HepG2 (cell line): ENCODE measurements around the gene HPS6. TPM values are rescaled to one million over a fixed set of nuclear protein-coding genes. Genes with fewer than 3 reads are reported as not detected.

Experiments used
- ATAC-seq: fragments of 200-7000 bp; cut with Tn5 transposase; 3 replicates; pipeline ENCODE4 v1.9.1; 2020; ENCODE audit warnings: mild to moderate bottlenecking, moderate library complexity
- BruUV-seq: library from RNA; stranded (reverse); fragments of 400-500 nt; replicated peaks from 2 replicates; lab custom pipeline; 2021; lab: Mats Ljungman, UMichigan
- CTCF ChIA-PET: fragments of 300-600 bp; formaldehyde crosslinking; extraction: SDS; loops from one replicate; lab custom pipeline; 2021; ENCODE audit warnings: low total read pairs, inconsistent platforms, low intra/inter-chr PET ratio; lab: Yijun Ruan, JAX
- POLR2A ChIA-PET: fragments of 350-600 bp; sonication (Branson Sonifier 250); formaldehyde crosslinking; loops from one replicate; lab custom pipeline; 2020; ENCODE audit warnings: antibody characterized with exemption, inconsistent platforms; lab: Yijun Ruan, JAX
- DNase-seq: peaks from one replicate; pipeline ENCODE4 v3.0.0-alpha.2; 2015; ENCODE audit warnings: low spot score
- FAIRE-seq: peaks from 3 replicates; lab custom pipeline; 2011; peaks lifted over from hg19 to GRCh38; lab: Jason Lieb, UNC
- H2AFZ ChIP-seq: one replicate; pipeline ENCODE4 v1.6.1; 2011; ENCODE audit warnings: low read length, inconsistent platforms
- H3K27ac ChIP-seq: fragments of 300-600 bp; 3 replicates; pipeline ENCODE4 v1.8.0; 2011; ENCODE audit warnings: mixed run types, mild to moderate bottlenecking, mixed read lengths, low read length, inconsistent platforms; ENCODE audit not compliant: insufficient read depth; ENCODE audit errors: extremely low read length
- H3K27me3 ChIP-seq, 2 experiments: fragments of 200-600 bp in 1 of 2; 2 replicates in 1 of 2; 3 replicates in 1 of 2; pipeline versions ENCODE4 v1.6.0 to v1.8.0; 2011; ENCODE audit warnings: low read length in 2 of 2, mild to moderate bottlenecking in 2 of 2, moderate library complexity in 2 of 2, inconsistent platforms in 1 of 2; ENCODE audit not compliant: insufficient read depth in 2 of 2, control insufficient read depth in 1 of 2
- H3K36me3 ChIP-seq, 2 experiments: fragments of 200-600 bp in 1 of 2; replicated peaks in 1 of 2; 2 replicates in 1 of 2; 3 replicates in 1 of 2; pipeline versions ENCODE4 v1.5.1 to v1.8.0; 2011; ENCODE audit warnings: low read length in 2 of 2, inconsistent platforms in 1 of 2; ENCODE audit not compliant: insufficient read depth in 2 of 2, control insufficient read depth in 1 of 2
- H3K4me1 ChIP-seq: 2 replicates; pipeline ENCODE4 v1.5.1; 2012; ENCODE audit warnings: low read length, inconsistent platforms; ENCODE audit not compliant: insufficient read depth
- H3K4me2 ChIP-seq: 2 replicates; pipeline ENCODE4 v1.6.0; 2011; ENCODE audit warnings: low read depth, low read length, inconsistent platforms
- H3K4me3 ChIP-seq, 3 experiments: fragments of 200-600 bp in 1 of 3; sonication (generic), shearing (Covaris generic) in 1 of 3; replicated peaks in 1 of 3; 2 replicates each; pipeline ENCODE4 v1.5.1; 2011 to 2016; ENCODE audit warnings: low read length in 3 of 3, inconsistent platforms in 2 of 3, low read depth in 2 of 3, mild to moderate bottlenecking in 2 of 3, control low read depth in 1 of 3, mixed read lengths in 1 of 3; ENCODE audit not compliant: insufficient read depth in 1 of 3
- H3K79me2 ChIP-seq: one replicate; pipeline ENCODE4 v1.6.1; 2011; ENCODE audit warnings: low read length, inconsistent platforms; ENCODE audit not compliant: insufficient read depth
- H3K9ac ChIP-seq: 2 replicates; pipeline ENCODE4 v1.6.0; 2011; ENCODE audit warnings: mild to moderate bottlenecking, low read depth, low read length, inconsistent platforms; ENCODE audit not compliant: insufficient read depth
- H3K9me3 ChIP-seq: 2 replicates; pipeline ENCODE4 v1.5.1; 2012; ENCODE audit warnings: mild to moderate bottlenecking, low read length
- H4K20me1 ChIP-seq: 2 replicates; pipeline ENCODE4 v1.6.0; 2011; ENCODE audit warnings: inconsistent platforms, mild to moderate bottlenecking, low read length, moderate library complexity; ENCODE audit not compliant: insufficient read depth
- CHCHD3 ChIP-seq: sonication (generic); formaldehyde crosslinking; IDR thresholded peaks from 2 replicates; pipeline ENCODE4 v1.8.0; 2022; ENCODE audit warnings: mild to moderate bottlenecking, missing genetic modification reagents, moderate library complexity
- CREM ChIP-seq, 2 experiments: sonication (generic) in 1 of 2; formaldehyde crosslinking in 1 of 2; IDR thresholded peaks; 2 replicates each; pipeline versions ENCODE4 v1.4.0 to v1.6.1; 2016 to 2020; ENCODE audit warnings: antibody characterized with exemption in 1 of 2, mild to moderate bottlenecking in 1 of 2, missing genetic modification reagents in 1 of 2
- DNMT1 ChIP-seq: sonication (generic); formaldehyde crosslinking; IDR thresholded peaks from 2 replicates; pipeline ENCODE4 v1.5.1; 2020; ENCODE audit warnings: mild to moderate bottlenecking, missing genetic modification reagents
- ETV5 ChIP-seq: IDR thresholded peaks from 2 replicates; pipeline ENCODE4 v1.6.1; 2018; ENCODE audit warnings: missing biosample characterization, missing genetic modification reagents, inconsistent platforms, borderline replicate concordance
- ETV6 ChIP-seq: sonication (generic); formaldehyde crosslinking; conservative IDR thresholded peaks from 2 replicates; pipeline ENCODE4 v1.4.0; 2020; ENCODE audit warnings: missing genetic modification reagents
- PHF20 ChIP-seq: sonication (generic); formaldehyde crosslinking; IDR thresholded peaks from 2 replicates; pipeline ENCODE4 v1.5.0; 2020; ENCODE audit warnings: mild to moderate bottlenecking, missing genetic modification reagents
- RFX5 ChIP-seq: IDR thresholded peaks from 2 replicates; pipeline ENCODE4 v1.6.1; 2011; ENCODE audit warnings: low read depth, low read length, improper control_type of control experiment
- SAFB2 ChIP-seq: sonication (generic); formaldehyde crosslinking; IDR thresholded peaks from 2 replicates; pipeline ENCODE4 v1.5.1; 2020; ENCODE audit warnings: missing genetic modification reagents, low read depth, mild to moderate bottlenecking, borderline replicate concordance
- SATB2 ChIP-seq: sonication (generic); formaldehyde crosslinking; IDR thresholded peaks from 2 replicates; pipeline ENCODE4 v1.5.0; 2020; ENCODE audit warnings: missing genetic modification reagents
- SP5 ChIP-seq: IDR thresholded peaks from 2 replicates; pipeline ENCODE4 v1.6.1; 2016; ENCODE audit warnings: low read depth, borderline replicate concordance
- ZNF296 ChIP-seq: sonication (generic); formaldehyde crosslinking; conservative IDR thresholded peaks from 2 replicates; pipeline ENCODE4 v1.5.0; 2020; ENCODE audit warnings: mild to moderate bottlenecking, missing genetic modification reagents
- ZNF33B ChIP-seq: sonication (generic); formaldehyde crosslinking; IDR thresholded peaks from 2 replicates; pipeline ENCODE4 v1.5.1; 2020; ENCODE audit warnings: mild to moderate bottlenecking, missing genetic modification reagents
- ZNF431 ChIP-seq: sonication (generic); formaldehyde crosslinking; IDR thresholded peaks from 2 replicates; pipeline ENCODE4 v1.9.0; 2022; ENCODE audit warnings: missing genetic modification reagents, low read depth, mild to moderate bottlenecking, borderline replicate concordance
- ZNF670 ChIP-seq: sonication (generic); formaldehyde crosslinking; IDR thresholded peaks from 2 replicates; pipeline ENCODE4 v1.8.0; 2022; ENCODE audit warnings: mild to moderate bottlenecking, missing genetic modification reagents, borderline replicate concordance
- ZNF768 ChIP-seq: sonication (generic); formaldehyde crosslinking; IDR thresholded peaks from 2 replicates; pipeline ENCODE4 v1.4.0; 2020; ENCODE audit warnings: missing genetic modification reagents
- whole genome bisulfite sequencing: methylation state at CpG from one replicate; pipeline ENCODE4 v1.1.6; 2017; ENCODE audit warnings: low lambda C conversion rate; 5-methylcytosine and 5-hydroxymethylcytosine counted together
- in situ Hi-C: cut with HindIII; loops from 2 replicates; pipeline ENCODE4 v1.10.0; 2017; ENCODE audit warnings: low pct_unique_long_range_greater_than_20kb; ENCODE audit not compliant: extremely low pct_ligation_motif_present
- intact Hi-C: fragments of 100-400 bp; cut with micrococcal nuclease; formaldehyde crosslinking; loops from one replicate; pipeline ENCODE4 v1.10.0; 2022; ENCODE audit not compliant: unreplicated experiment
- polyA plus RNA-seq, 8 experiments: library from polyadenylated mRNA; depleted of rRNA in 3 of 8; stranded (reverse) in 7 of 8; unstranded in 1 of 8; fragments of >200 nt; fragmentation: Illumina TruSeq in 4 of 8; extraction: Trizol in 4 of 8; gene quantifications; 2 replicates each; pipeline versions ENCODE4 v1.2.1 to v1.2.3, GENCODE V29; 2011 to 2016; ENCODE audit warnings: low read depth in 4 of 8, missing spikeins in 1 of 8, mixed read lengths in 1 of 8; ENCODE audit not compliant: insufficient read depth in 1 of 8
- total RNA-seq, 5 experiments: library from RNA; depleted of rRNA; stranded (reverse); fragments of >200 nt; fragmentation: Illumina TruSeq; extraction: Trizol; gene quantifications; 2 replicates each; pipeline ENCODE4 v1.2.3, GENCODE V29; 2016; ENCODE audit warnings: low read depth in 1 of 5
- TF ChIP-seq, protein P1 (sequence below): sonication (generic); formaldehyde crosslinking; IDR thresholded peaks from 2 replicates; pipeline ENCODE4 v1.8.1; 2023; ENCODE audit warnings: missing genetic modification reagents, inconsistent platforms, borderline replicate concordance
- TF ChIP-seq, protein P2 (sequence below): sonication (generic); formaldehyde crosslinking; IDR thresholded peaks from 2 replicates; pipeline ENCODE4 v1.4.0; 2020; ENCODE audit warnings: missing genetic modification reagents
- TF ChIP-seq, protein P3 (sequence below): sonication (generic); formaldehyde crosslinking; IDR thresholded peaks from 2 replicates; pipeline ENCODE4 v1.5.1; 2020; ENCODE audit warnings: missing genetic modification reagents, mild to moderate bottlenecking, borderline replicate concordance

The HPS6 gene
- total and polyA plus RNA-seq, 2 of the 13 experiments (the other 11 are each of a cell fraction or from before 2014, with no cell fraction given), result 2.9 to 14.9 TPM

DNA sequence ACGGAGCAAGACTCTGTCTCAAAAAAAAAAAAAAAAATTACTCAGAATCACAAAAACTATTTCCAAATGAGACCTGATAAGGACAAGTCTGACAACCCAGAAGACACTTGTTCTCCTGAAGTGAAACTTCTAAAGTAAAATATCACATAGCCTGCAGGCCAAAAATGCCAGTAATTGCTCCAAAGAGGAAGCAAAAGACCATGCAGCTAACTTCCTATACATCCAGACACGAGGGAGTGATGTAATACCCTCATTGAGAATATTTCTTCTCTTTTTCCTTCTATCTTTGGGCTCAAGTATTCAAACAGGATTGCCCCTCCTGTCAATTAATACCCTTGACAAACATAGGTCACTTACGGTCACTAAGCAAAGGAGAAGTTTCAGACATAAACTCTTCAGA lies 40.4 kb upstream of the HPS6 start:
- no peaks in the 10 kb centered on the region for H3K9me3 ChIP-seq
- intact Hi-C loops, result no loop called here
- H3K27ac ChIP-seq, result no peak overlapping the region
- DNase-seq (no peak), FAIRE-seq (no peak), ATAC-seq (no peak)
- no peak for TF ChIP-seq DNMT1 (CRISPR knock-in tag)
- no peak for TF ChIP-seq ZNF670
- TF ChIP-seq ETV5 (CRISPR knock-in tag), result no peak
- TF ChIP-seq RFX5, result no peak
- no peak for TF ChIP-seq SATB2 (CRISPR knock-in tag)
- no peak for TF ChIP-seq ZNF296 (CRISPR knock-in tag)
- TF ChIP-seq, protein P1, sequence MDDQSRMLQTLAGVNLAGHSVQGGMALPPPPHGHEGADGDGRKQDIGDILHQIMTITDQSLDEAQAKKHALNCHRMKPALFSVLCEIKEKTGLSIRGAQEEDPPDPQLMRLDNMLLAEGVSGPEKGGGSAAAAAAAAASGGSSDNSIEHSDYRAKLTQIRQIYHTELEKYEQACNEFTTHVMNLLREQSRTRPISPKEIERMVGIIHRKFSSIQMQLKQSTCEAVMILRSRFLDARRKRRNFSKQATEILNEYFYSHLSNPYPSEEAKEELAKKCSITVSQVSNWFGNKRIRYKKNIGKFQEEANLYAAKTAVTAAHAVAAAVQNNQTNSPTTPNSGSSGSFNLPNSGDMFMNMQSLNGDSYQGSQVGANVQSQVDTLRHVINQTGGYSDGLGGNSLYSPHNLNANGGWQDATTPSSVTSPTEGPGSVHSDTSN (CRISPR knock-in tag), result no peak
- TF ChIP-seq SP5 (CRISPR knock-in tag), result no peak
- TF ChIP-seq, protein P2, sequence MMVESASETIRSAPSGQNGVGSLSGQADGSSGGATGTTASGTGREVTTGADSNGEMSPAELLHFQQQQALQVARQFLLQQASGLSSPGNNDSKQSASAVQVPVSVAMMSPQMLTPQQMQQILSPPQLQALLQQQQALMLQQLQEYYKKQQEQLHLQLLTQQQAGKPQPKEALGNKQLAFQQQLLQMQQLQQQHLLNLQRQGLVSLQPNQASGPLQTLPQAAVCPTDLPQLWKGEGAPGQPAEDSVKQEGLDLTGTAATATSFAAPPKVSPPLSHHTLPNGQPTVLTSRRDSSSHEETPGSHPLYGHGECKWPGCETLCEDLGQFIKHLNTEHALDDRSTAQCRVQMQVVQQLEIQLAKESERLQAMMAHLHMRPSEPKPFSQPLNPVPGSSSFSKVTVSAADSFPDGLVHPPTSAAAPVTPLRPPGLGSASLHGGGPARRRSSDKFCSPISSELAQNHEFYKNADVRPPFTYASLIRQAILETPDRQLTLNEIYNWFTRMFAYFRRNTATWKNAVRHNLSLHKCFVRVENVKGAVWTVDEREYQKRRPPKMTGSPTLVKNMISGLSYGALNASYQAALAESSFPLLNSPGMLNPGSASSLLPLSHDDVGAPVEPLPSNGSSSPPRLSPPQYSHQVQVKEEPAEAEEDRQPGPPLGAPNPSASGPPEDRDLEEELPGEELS (CRISPR knock-in tag), result no peak
- no peak for TF ChIP-seq ZNF768 (CRISPR knock-in tag)
- TF ChIP-seq ETV6 (CRISPR knock-in tag), result no peak
- TF ChIP-seq SAFB2 (CRISPR knock-in tag), result no peak
- TF ChIP-seq CHCHD3, result no peak
- no peak for TF ChIP-seq CREM (IDR thresholded peaks at IDR 0.05)
- TF ChIP-seq CREM (CRISPR knock-in tag; IDR thresholded peaks at IDR 0.05), result no peak
- TF ChIP-seq, protein P3, sequence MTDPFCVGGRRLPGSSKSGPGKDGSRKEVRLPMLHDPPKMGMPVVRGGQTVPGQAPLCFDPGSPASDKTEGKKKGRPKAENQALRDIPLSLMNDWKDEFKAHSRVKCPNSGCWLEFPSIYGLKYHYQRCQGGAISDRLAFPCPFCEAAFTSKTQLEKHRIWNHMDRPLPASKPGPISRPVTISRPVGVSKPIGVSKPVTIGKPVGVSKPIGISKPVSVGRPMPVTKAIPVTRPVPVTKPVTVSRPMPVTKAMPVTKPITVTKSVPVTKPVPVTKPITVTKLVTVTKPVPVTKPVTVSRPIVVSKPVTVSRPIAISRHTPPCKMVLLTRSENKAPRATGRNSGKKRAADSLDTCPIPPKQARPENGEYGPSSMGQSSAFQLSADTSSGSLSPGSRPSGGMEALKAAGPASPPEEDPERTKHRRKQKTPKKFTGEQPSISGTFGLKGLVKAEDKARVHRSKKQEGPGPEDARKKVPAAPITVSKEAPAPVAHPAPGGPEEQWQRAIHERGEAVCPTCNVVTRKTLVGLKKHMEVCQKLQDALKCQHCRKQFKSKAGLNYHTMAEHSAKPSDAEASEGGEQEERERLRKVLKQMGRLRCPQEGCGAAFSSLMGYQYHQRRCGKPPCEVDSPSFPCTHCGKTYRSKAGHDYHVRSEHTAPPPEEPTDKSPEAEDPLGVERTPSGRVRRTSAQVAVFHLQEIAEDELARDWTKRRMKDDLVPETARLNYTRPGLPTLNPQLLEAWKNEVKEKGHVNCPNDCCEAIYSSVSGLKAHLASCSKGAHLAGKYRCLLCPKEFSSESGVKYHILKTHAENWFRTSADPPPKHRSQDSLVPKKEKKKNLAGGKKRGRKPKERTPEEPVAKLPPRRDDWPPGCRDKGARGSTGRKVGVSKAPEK (CRISPR knock-in tag), result no peak
- TF ChIP-seq ZNF431 (CRISPR knock-in tag), result no peak
- TF ChIP-seq ZNF33B (CRISPR knock-in tag), result no peak
- no peak for TF ChIP-seq PHF20 (CRISPR knock-in tag)
- ChIA-PET POLR2A (interaction anchor here (0.7 kb wide), 1 partner anchor 55 kb away, joined by 3 read pairs; no protein-coding TSS in a partner anchor), CTCF (no interaction called here)
- H3K4me2 ChIP-seq, result no peak overlapping the region
- 96% methylated on average over 3 of the region's 3 CpGs for WGBS
- H3K4me1 ChIP-seq, result no peaks in the 10 kb centered on the region
- H3K79me2 ChIP-seq, result no peaks in the 10 kb centered on the region
- BruUV-seq, result no TSS peak
- H3K27me3 ChIP-seq, result no peaks in the 10 kb centered on the region
- no peaks in the 10 kb centered on the region for H4K20me1 ChIP-seq
- no peak overlapping the region for H3K9ac ChIP-seq
- no peak overlapping the region for H3K4me3 ChIP-seq
- peaks cover 12 to 48% of the 10 kb centered on the region in 2 experiments; a peak in 4 of 5 replicates for H3K36me3 ChIP-seq
- in situ Hi-C loops, result no loop called here
- no peak overlapping the region for H2AFZ ChIP-seq
